ENCODE results near the gene NPEPL1.

The NPEPL1 gene

GRCh38 chr20:58658760-58659159 lies 33.8 kb upstream of the NPEPL1 start:
- TF ChIP-seq CTCF (IDR thresholded peaks at IDR 0.05; ENCODE audit: low read depth, low read length, missing control alignments), result no peak
- H3K4me3 ChIP-seq (replicated peaks; ENCODE audit: low read depth, low read length), result no peak overlapping the region
- DNase-seq (ENCODE audit: extremely low read depth, low read depth), result no peak

GRCh38 chr20:58659841-58660240 lies 32.8 kb upstream of the NPEPL1 start:
- no peak overlapping the region for H3K4me3 ChIP-seq (replicated peaks; ENCODE audit: low read depth, low read length)
- DNase-seq (ENCODE audit: extremely low read depth, low read depth), result no peak
- no peak for TF ChIP-seq CTCF (IDR thresholded peaks at IDR 0.05; ENCODE audit: low read depth, low read length, missing control alignments)

GRCh38 chr20:58660855-58661597 lies 31.6 kb upstream of the NPEPL1 start:
- H3K4me3 ChIP-seq (replicated peaks; ENCODE audit: low read depth, low read length), result no peak overlapping the region
- DNase-seq (ENCODE audit: extremely low read depth, low read depth), result no peak
- no peak for TF ChIP-seq CTCF (IDR thresholded peaks at IDR 0.05; ENCODE audit: low read depth, low read length, missing control alignments)

- H3K4me3 ChIP-seq (replicated peaks; ENCODE audit: low read depth, low read length), result no peak overlapping the region
- no peak for TF ChIP-seq CTCF (IDR thresholded peaks at IDR 0.05; ENCODE audit: low read depth, low read length, missing control alignments)
- DNase-seq (ENCODE audit: extremely low read depth, low read depth), result no peak
Observed at GRCh38 chr20:58661598-58662473, 30.8 kb upstream of the NPEPL1 start.

- no peak overlapping the region for H3K4me3 ChIP-seq (replicated peaks; ENCODE audit: low read depth, low read length)
- no peak for DNase-seq (ENCODE audit: extremely low read depth, low read depth)
- no peak for TF ChIP-seq CTCF (IDR thresholded peaks at IDR 0.05; ENCODE audit: low read depth, low read length, missing control alignments)
Observed at GRCh38 chr20:58664331-58664730, 28.3 kb upstream of the NPEPL1 start.

GRCh38 chr20:58664883-58665282 lies 27.7 kb upstream of the NPEPL1 start:
- no peak for TF ChIP-seq CTCF (IDR thresholded peaks at IDR 0.05; ENCODE audit: low read depth, low read length, missing control alignments)
- no peak for DNase-seq (ENCODE audit: extremely low read depth, low read depth)
- H3K4me3 ChIP-seq (replicated peaks; ENCODE audit: low read depth, low read length), result no peak overlapping the region
